ENCODE data around the gene TSHZ1. TPM values are rescaled to one million over a fixed set of nuclear protein-coding genes. Genes with fewer than 3 reads are reported as not detected.

TSHZ1 gene
- total RNA-seq, 1 donor = 13.4 TPM

DNA sequence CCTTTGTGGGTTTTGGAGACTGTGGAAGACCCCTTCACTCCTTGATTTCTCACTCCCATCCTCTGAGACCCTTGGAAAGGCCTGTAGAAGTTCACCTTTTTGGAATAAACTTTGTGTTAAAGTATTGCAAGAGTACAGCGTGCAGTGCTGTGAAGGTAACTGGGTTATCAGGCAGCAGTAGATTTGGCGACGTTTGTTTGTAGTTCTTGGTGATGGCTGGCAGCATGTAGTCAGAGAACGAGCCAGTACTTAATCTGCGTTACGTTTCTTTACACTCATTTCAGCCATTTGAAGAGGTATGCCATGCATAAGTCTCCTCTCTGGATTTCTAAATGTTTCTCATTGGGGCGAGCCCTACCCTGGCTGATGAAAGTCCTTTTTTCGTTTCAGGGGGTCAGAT lies 64.6 kb downstream of the TSHZ1 start:
- no peak overlapping the region for H3K4me3 ChIP-seq (ENCODE audit: low read depth, low read length)
- TF ChIP-seq, protein P1, sequence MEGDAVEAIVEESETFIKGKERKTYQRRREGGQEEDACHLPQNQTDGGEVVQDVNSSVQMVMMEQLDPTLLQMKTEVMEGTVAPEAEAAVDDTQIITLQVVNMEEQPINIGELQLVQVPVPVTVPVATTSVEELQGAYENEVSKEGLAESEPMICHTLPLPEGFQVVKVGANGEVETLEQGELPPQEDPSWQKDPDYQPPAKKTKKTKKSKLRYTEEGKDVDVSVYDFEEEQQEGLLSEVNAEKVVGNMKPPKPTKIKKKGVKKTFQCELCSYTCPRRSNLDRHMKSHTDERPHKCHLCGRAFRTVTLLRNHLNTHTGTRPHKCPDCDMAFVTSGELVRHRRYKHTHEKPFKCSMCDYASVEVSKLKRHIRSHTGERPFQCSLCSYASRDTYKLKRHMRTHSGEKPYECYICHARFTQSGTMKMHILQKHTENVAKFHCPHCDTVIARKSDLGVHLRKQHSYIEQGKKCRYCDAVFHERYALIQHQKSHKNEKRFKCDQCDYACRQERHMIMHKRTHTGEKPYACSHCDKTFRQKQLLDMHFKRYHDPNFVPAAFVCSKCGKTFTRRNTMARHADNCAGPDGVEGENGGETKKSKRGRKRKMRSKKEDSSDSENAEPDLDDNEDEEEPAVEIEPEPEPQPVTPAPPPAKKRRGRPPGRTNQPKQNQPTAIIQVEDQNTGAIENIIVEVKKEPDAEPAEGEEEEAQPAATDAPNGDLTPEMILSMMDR (IDR thresholded peaks at IDR 0.05; ENCODE audit: insufficient read depth, low read depth, low read length) = no peak

DNA sequence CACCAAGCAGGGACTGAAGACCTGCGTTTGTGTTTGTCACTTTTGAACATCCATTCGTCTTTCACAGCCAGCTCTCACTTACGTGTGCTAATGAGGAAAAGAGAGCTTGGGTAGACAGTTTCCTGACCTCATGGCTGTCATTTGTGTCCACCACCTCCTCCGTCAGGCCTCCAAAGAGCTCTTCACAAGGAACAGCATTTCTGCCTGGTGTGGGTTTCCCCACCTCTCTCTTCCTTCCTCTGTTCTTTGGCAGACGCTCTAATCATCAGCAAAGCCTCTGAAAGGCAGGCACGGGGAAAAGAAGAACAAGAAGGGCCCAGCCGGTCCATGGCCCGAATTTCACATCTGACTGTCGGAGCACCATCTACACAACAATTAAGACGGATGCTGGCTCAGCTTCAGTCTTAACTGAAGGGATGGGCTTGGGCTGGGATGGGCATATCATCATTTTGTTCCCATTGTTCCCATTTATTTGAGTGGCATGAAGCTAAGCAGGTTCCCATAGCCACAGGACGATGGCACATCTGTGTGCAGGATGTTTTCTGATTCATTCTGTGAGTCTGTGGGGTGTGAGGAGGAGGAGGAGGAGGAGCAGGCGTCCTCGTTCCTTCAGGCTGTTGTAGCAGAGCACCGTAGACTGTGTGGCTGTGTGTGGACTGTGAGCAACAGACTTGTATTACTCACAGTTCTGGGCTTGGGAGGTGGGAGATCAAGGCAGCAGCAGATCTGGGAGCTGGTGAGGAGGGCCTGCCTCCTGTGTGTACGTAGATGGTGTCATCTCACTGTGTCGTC lies 66.4 kb downstream of the TSHZ1 start:
- TF ChIP-seq, protein P1 (IDR thresholded peaks at IDR 0.05; ENCODE audit: insufficient read depth, low read depth, low read length) = no peak
- DNase-seq (ENCODE audit: low read depth) = peak; percentile 41
- H3K4me3 ChIP-seq (ENCODE audit: low read depth, low read length) = no peak overlapping the region

More for the DNA sequence above, 64.6 kb downstream of the TSHZ1 start:
- no peak for DNase-seq (ENCODE audit: low read depth)

DNA sequence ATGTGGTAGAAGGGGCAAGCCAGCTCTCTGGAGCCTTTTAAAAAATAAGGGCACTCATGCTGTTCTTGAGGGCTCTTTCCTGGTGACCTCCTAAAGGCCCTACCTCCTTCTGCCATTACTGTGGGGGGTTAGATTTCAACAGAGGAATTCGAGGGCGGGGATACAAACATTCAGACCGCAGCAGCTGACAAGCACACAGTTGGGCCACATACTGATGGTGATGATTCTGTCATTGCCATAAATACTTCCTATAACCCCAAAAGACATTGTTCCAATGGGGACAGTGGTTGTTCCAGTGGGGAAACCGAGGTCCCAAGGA lies 67.0 kb downstream of the TSHZ1 start:
- no peak for DNase-seq (ENCODE audit: low read depth)
- no peak overlapping the region for H3K4me3 ChIP-seq (ENCODE audit: low read depth, low read length)
- TF ChIP-seq, protein P1 (IDR thresholded peaks at IDR 0.05; ENCODE audit: insufficient read depth, low read depth, low read length) = no peak

DNA sequence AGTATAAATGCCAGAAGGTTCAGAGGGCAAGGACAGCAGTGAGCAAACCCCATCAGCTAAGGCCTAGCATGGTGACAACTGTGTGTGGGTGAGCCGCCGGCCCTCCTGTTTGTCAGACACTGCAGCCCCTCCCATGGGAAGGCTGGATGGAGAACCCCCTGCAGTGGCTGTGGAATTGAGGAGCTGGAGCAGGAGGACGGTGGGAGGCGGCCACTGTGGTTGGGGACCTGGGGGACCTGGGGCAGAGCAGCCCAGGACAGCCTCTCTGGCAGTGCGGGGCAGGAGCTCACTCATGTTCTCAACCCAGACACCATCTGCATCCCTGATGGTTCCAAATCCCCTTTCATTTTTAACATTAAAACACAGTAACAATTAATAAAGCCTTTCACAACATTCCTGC lies 68.8 kb downstream of the TSHZ1 start:
- H3K4me3 ChIP-seq (ENCODE audit: low read depth, low read length) = no peak overlapping the region
- TF ChIP-seq, protein P1 (IDR thresholded peaks at IDR 0.05; ENCODE audit: insufficient read depth, low read depth, low read length) = no peak
- DNase-seq (ENCODE audit: low read depth) = no peak

DNA sequence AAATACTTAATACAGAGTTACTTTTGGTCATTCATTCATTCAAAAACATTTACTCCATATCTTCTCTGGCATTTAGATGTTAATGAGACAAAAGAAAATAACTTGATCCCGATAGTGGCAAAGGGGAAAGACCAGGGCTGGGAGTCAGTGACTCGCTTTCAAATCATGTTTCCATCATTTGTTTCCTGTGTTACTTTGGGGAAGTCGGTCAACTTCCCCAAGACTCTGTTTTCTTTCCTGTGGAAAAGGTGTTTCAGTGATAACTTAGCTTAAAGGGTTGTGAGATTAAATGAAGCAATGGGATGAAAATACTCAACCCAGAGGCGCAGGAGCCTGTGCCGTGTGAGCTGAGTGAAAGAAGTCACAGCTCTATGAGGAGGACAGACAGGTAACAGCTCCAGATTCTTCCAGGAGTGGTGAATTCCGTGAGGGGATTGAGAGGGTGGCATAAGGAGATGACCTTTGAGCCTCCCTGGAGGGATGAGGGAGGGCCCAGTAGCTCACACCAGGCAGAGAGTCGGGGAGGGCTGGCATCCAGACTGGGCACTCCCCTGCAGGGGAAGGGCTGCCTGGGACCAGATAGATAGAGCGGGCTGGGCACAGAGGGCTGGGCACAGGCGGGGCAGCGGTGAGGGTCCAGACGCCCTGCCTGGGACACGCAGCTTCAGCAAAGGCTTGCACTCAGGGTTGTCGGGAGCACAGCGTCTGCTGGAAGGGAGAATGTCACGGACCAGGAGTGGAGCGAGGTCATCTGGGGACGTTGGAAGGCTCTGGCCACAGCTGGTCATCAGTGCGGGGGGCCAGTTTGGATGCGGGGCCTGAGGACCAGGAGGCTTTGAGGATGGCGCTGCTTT lies 70.1 kb downstream of the TSHZ1 start:
- TF ChIP-seq, protein P1 (IDR thresholded peaks at IDR 0.05; ENCODE audit: insufficient read depth, low read depth, low read length) = no peak
- no peak overlapping the region for H3K4me3 ChIP-seq (ENCODE audit: low read depth, low read length)
- DNase-seq (ENCODE audit: low read depth) = no peak

DNA sequence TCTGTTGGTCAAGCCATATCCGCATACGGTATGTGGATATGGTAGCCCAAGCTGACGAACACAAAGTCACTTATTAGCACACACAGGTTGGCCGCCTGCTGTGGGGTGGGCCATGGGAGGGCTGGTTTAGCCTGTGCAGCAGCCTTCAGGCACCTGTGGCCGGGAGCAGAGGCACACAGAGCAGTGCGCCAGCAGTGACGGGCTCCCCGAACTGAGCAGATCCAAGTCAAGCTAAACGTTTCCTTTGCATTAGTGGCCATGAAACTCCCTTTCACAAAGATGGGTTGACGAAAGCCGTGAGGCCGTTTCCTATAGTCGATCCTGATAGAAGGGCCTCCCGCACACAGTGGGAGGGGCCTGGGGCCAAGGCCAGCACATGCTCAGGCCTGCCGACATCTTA lies 72.1 kb downstream of the TSHZ1 start:
- DNase-seq (ENCODE audit: low read depth) = no peak
- H3K4me3 ChIP-seq (ENCODE audit: low read depth, low read length) = no peak overlapping the region
- TF ChIP-seq, protein P1 (IDR thresholded peaks at IDR 0.05; ENCODE audit: insufficient read depth, low read depth, low read length) = no peak

All from fibroblast of villous mesenchyme (primary cell).